Measurements from ENCODE around the gene TMEM26. TPM values are rescaled to one million over a fixed set of nuclear protein-coding genes. Genes with fewer than 3 reads are reported as not detected.

Gene TMEM26
- 3.4 to 4.1 TPM (median 3.9 TPM) in 3 replicates for total RNA-seq

GRCh38 chr10:61452655-61453641 is at the start of gene TMEM26:
TSS of gene TMEM26 (minus strand) at chr10:61453381. CDS start at chr10:61453081, 300 bp downstream.
- no peak for TF ChIP-seq CTCF (IDR thresholded peaks at IDR 0.05; ENCODE audit: unreplicated experiment)
- peaks cover 33% of the 10 kb centered on the region for H3K4me1 Mint-ChIP-seq
- no peaks in the 10 kb centered on the region for H3K36me3 Mint-ChIP-seq
- peaks cover 67% of the 10 kb centered on the region for H3K27me3 Mint-ChIP-seq (ENCODE audit: low read depth)
- peak within 1 kb of the TSS; percentile 21 for H3K27ac Mint-ChIP-seq
- H3K9me3 Mint-ChIP-seq = no peaks in the 10 kb centered on the region
- H3K4me3 Mint-ChIP-seq = peak within 1 kb of the TSS; percentile 82
- DNase-seq (ENCODE audit: low spot score in 2 of 2, unreplicated experiment in 2 of 2) = peak in 1 of 2 experiments; percentile 52

- Mint-ChIP-seq H3K9me3 (no peaks in the 10 kb centered on the region), H3K4me1 (no peaks in the 10 kb centered on the region), H3K36me3 (no peaks in the 10 kb centered on the region), H3K27ac (no peak overlapping the region), H3K27me3 (ENCODE audit: low read depth) (peaks cover 9% of the 10 kb centered on the region), H3K4me3 (no peak overlapping the region)
- no peak for TF ChIP-seq CTCF (IDR thresholded peaks at IDR 0.05; ENCODE audit: unreplicated experiment)
- no peak for DNase-seq (ENCODE audit: low spot score in 2 of 2, unreplicated experiment in 2 of 2)
These were observed 47.3 kb upstream of the TMEM26 start for GRCh38 chr10:61500460-61500859.

- H3K9me3 Mint-ChIP-seq = peaks cover 5% of the 10 kb centered on the region
- H3K36me3 Mint-ChIP-seq = no peaks in the 10 kb centered on the region
- no peaks in the 10 kb centered on the region for H3K4me1 Mint-ChIP-seq
- H3K27me3 Mint-ChIP-seq (ENCODE audit: low read depth) = peaks cover 19% of the 10 kb centered on the region
- no peak for TF ChIP-seq CTCF (IDR thresholded peaks at IDR 0.05; ENCODE audit: unreplicated experiment)
- no peak for DNase-seq (ENCODE audit: low spot score in 2 of 2, unreplicated experiment in 2 of 2)
- no peak overlapping the region for H3K4me3 Mint-ChIP-seq
- H3K27ac Mint-ChIP-seq = no peak overlapping the region
These were observed 39.3 kb upstream of the TMEM26 start for GRCh38 chr10:61492364-61492995.

GRCh38 chr10:61487506-61487905 is 34.3 kb upstream of the TMEM26 start:
- no peaks in the 10 kb centered on the region for H3K36me3 Mint-ChIP-seq
- DNase-seq (ENCODE audit: low spot score in 2 of 2, unreplicated experiment in 2 of 2) = no peak
- no peak overlapping the region for H3K27ac Mint-ChIP-seq
- H3K4me1 Mint-ChIP-seq = no peaks in the 10 kb centered on the region
- H3K9me3 Mint-ChIP-seq = peaks cover under 1% of the 10 kb centered on the region
- H3K27me3 Mint-ChIP-seq (ENCODE audit: low read depth) = peaks cover 15% of the 10 kb centered on the region
- no peak for TF ChIP-seq CTCF (IDR thresholded peaks at IDR 0.05; ENCODE audit: unreplicated experiment)
- H3K4me3 Mint-ChIP-seq = no peak overlapping the region

- no peak for TF ChIP-seq CTCF (IDR thresholded peaks at IDR 0.05; ENCODE audit: unreplicated experiment)
- H3K9me3 Mint-ChIP-seq = no peaks in the 10 kb centered on the region
- no peaks in the 10 kb centered on the region for H3K4me1 Mint-ChIP-seq
- DNase-seq (ENCODE audit: low spot score in 2 of 2, unreplicated experiment in 2 of 2) = no peak
- H3K27ac Mint-ChIP-seq = no peak overlapping the region
- H3K27me3 Mint-ChIP-seq (ENCODE audit: low read depth) = peaks cover 15% of the 10 kb centered on the region
- no peak overlapping the region for H3K4me3 Mint-ChIP-seq
- no peaks in the 10 kb centered on the region for H3K36me3 Mint-ChIP-seq
These were observed 33.7 kb upstream of the TMEM26 start for GRCh38 chr10:61486738-61487396.

Data from mesothelial cell of epicardium (in vitro differentiated cells).